Skeletal muscle cell (primary cell): ENCODE data around the gene RBM47.
A peak's percentile ranks its signal among the peaks of the same experiment; 100 is the strongest.
"Not testable (repeated sequence)": the region's sequence is repeated elsewhere in the genome, so short reads cannot be mapped to it uniquely, and the experiment has no call there.

Experiments
- DNase-seq: peaks from one replicate; pipeline ENCODE4 v3.0.0-alpha.2; 2010; ENCODE audit warnings: low read depth
- H3K4me3 ChIP-seq: 2 replicates; pipeline ENCODE4 v1.5.1; 2011; ENCODE audit warnings: low read depth, mild to moderate bottlenecking, control low read depth, low read length, moderate library complexity

RBM47 gene

GRCh38 chr4:40546969-40547788 is 82.5 kb downstream of the RBM47 start:
- DNase-seq: no peak
- no peak overlapping the region for H3K4me3 ChIP-seq

GRCh38 chr4:40546506-40546905 is 83.2 kb downstream of the RBM47 start:
- H3K4me3 ChIP-seq: no peak overlapping the region
- no peak for DNase-seq

GRCh38 chr4:40545487-40545886 is 84.2 kb downstream of the RBM47 start:
- DNase-seq, H3K4me3 ChIP-seq: not testable (repeated sequence)

GRCh38 chr4:40544221-40544620 is 85.4 kb downstream of the RBM47 start:
- H3K4me3 ChIP-seq: no peak overlapping the region
- DNase-seq: no peak

- H3K4me3 ChIP-seq: no peak overlapping the region
- DNase-seq: no peak
Measured at GRCh38 chr4:40540800-40541199, 88.9 kb downstream of the RBM47 start.

GRCh38 chr4:40536032-40536431 is 93.6 kb downstream of the RBM47 start:
- no peak overlapping the region for H3K4me3 ChIP-seq
- no peak for DNase-seq

GRCh38 chr4:40531636-40532023 is 98.0 kb downstream of the RBM47 start:
- no peak overlapping the region for H3K4me3 ChIP-seq
- no peak for DNase-seq

- no peak overlapping the region for H3K4me3 ChIP-seq
Measured at GRCh38 chr4:40530961-40531635, 98.6 kb downstream of the RBM47 start.

GRCh38 chr4:40526741-40527140 is 102.9 kb downstream of the RBM47 start:
- H3K4me3 ChIP-seq: no peak overlapping the region
- DNase-seq: no peak

More at GRCh38 chr4:40530961-40531635, 98.6 kb downstream of the RBM47 start:
- DNase-seq: no peak

GRCh38 chr4:40525752-40526598 is 103.7 kb downstream of the RBM47 start:
- H3K4me3 ChIP-seq: no peak overlapping the region
- DNase-seq: peak; percentile 81

GRCh38 chr4:40524366-40525041 is 105.2 kb downstream of the RBM47 start:
- no peak overlapping the region for H3K4me3 ChIP-seq
- DNase-seq: peak; percentile 31

- DNase-seq: no peak
- no peak overlapping the region for H3K4me3 ChIP-seq
Measured at GRCh38 chr4:40523581-40523980, 106.1 kb downstream of the RBM47 start.

- no peak for DNase-seq
- no peak overlapping the region for H3K4me3 ChIP-seq
Measured at GRCh38 chr4:40521957-40522356, 107.7 kb downstream of the RBM47 start.

- H3K4me3 ChIP-seq: no peak overlapping the region
- no peak for DNase-seq
Measured at GRCh38 chr4:40520533-40520932, 109.1 kb downstream of the RBM47 start.

- H3K4me3 ChIP-seq, DNase-seq: not testable (repeated sequence)
Measured at GRCh38 chr4:40517081-40517480, 112.6 kb downstream of the RBM47 start.

- DNase-seq: no peak
Measured at GRCh38 chr4:40516651-40517050, 113.0 kb downstream of the RBM47 start.

GRCh38 chr4:40515398-40516293 is 114.0 kb downstream of the RBM47 start:
- H3K4me3 ChIP-seq: no peak overlapping the region
- DNase-seq: no peak

More at GRCh38 chr4:40516651-40517050, 113.0 kb downstream of the RBM47 start:
- no peak overlapping the region for H3K4me3 ChIP-seq

GRCh38 chr4:40515037-40515397 is 114.6 kb downstream of the RBM47 start:
- DNase-seq: no peak
- H3K4me3 ChIP-seq: no peak overlapping the region
